Stimulated activated CD8-positive, alpha-beta memory T cell treated with anti-CD3 and anti-CD28 coated beads, Interleukin-4, amount 100 ng/mL, for 48 hours (primary cell): ENCODE results near the gene PLCZ1.
"Not testable (repeated sequence)": the region's sequence is repeated elsewhere in the genome, so short reads cannot be mapped to it uniquely, and the experiment has no call there.

ENCODE experiments used
- DNase-seq: peaks from one replicate; pipeline ENCODE4 v3.0.0-alpha.2; 2020

PLCZ1 gene

GRCh38 chr12:18703321-18703720, 34.5 kb downstream of the PLCZ1 start:
- DNase-seq = no peak

GRCh38 chr12:18700271-18700670, 37.5 kb downstream of the PLCZ1 start:
- no peak for DNase-seq

- no peak for DNase-seq
Measured at GRCh38 chr12:18696971-18697602, 40.7 kb downstream of the PLCZ1 start.

DNA sequence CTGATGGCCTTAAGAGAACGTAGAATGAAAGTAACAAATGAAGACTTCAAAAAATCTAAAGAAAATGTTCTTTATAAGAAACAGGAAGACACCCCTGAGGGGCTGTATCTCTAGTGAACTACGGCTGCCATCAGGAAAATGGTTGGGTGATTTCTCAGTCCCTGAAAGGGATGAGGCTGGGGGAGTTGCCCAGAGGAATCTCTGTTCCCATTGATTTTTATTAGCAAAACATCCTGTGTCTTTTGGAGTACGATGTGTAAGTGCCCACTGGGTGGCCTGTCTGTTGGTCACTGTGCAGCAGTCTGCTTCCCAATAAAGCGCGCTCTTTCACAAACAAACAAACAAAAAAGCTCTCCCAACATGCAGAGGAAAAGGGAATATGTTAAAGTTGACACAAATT, 43.8 kb downstream of the PLCZ1 start:
- not testable (repeated sequence) for DNase-seq

GRCh38 chr12:18690653-18691052, 47.2 kb downstream of the PLCZ1 start:
- no peak for DNase-seq

DNA sequence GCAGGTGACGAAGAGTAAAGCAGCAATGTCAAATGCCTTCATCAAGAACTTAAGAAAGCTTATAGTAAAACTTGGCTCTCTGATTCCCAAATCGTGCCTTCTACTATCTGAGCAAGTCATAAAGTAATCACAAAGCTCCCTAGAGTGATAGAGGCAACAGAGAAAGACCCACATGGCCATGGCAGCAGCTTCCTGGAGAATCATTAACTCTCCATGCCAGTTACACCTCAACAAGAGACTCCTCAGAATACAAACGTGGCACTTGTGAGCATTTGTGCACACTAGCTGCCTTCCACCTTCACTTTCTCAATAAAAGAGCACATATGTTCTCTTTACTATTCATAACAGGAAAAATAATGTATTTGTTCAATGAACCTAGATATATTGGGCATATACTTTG, 48.0 kb downstream of the PLCZ1 start:
- DNase-seq = no peak

DNA sequence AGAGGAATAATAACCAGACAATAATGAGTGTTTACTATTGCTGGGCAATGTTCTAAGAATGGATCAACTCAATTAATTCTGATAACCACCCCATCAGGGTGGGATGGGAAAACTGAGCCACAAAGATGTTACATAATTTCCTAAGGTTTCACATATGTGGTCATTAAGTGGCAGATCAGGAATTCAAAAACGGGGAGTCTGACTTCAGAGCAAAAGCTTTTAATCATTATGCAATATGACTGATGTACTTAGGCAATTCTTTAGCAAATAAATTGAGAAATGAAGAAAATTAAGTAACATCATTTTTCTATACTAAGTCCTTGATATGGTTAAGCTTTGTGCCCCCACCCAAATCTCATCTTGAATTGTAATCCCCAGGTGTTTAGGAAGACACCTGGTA, 53.4 kb downstream of the PLCZ1 start:
- DNase-seq = no peak

GRCh38 chr12:18683327-18684013, 54.3 kb downstream of the PLCZ1 start:
- DNase-seq = no peak

GRCh38 chr12:18681818-18682217, 56.0 kb downstream of the PLCZ1 start:
- DNase-seq = no peak

DNA sequence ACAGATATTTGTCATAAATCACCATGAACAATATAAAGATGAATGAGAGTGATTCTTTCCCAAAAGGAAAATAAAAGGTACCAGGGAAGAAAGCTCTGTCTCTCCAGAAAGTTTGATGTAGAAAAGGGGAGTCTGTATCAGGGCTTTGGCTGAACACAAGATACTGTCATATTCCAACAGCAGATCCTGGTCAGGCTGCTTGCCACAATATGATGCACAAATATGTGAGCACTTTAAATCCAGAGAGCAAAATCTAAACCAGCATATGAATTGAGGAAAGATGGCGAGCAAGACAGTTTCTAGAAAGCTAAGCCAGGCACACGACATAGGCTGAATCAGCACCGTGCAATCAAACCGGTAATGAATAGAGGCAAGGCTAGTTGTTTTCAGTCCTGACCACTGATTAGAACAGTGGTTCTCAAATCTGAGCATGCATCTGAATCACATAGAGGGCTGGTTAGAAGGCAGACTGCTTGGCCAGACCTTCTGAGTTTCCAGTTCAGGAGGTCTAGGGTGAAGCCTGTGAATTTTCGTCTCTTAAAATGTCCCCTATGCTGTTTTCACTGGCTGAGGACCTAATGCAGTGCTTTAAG, 60.7 kb downstream of the PLCZ1 start:
- DNase-seq = no peak

- DNase-seq = no peak
Measured at GRCh38 chr12:18676141-18676540, 61.7 kb downstream of the PLCZ1 start.

DNA sequence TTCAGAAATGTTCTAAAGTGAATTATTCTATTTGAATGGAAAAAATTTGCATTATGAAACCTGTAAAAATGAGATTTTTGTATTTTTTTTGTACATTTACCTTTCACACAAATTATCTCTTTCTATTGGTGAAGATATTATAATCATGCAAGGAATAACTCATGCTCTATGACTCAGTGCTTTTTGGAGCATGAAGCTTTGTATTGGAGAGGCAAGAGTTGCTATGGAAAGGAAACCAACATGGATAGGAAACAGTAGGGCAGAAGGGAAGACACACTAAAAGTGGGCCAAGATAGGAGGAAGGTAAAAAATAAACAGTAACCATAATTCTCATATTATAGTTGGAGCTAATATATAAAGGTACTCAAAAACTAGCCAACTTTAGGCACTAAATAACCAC, 79.0 kb downstream of the PLCZ1 start:
- DNase-seq = no peak

DNA sequence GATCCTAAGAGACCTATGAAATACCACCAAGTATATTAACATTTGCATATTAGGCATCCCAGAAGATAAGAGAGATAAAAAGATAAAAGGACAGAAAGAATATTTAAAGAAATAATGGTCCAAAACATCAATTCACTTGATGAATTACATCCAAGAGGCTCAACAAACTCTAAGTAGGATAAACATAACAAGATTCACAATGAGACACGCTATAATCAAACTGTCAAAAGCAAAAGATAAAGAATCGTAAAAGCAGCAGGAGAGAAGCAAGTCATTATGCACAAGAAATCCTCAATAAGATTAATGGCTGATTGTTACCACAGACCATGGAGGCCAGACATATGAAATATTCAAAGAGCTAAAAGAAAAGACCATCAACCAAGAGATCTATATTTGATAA, 79.6 kb downstream of the PLCZ1 start:
- no peak for DNase-seq

- DNase-seq = no peak
Measured at GRCh38 chr12:18655351-18655750, 82.5 kb downstream of the PLCZ1 start.

DNA sequence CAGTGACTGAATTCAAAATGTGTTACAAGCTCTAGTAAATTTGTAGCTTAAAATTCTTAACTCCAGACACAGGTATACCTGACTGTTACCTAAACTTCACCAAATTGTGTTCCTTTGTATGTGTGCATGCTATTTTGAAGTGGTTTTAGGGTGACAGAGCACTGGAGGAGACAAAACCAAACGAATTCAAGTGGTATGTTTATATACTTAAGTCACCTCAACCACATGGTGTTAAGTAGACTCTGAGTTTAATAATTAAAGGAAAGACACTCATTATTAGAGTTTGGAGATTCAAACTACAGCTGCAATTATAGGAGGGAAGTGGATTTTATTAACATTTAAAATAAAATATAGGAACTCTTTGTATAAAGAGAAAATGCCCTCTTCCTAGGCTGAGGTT, 84.3 kb downstream of the PLCZ1 start:
- no peak for DNase-seq

DNA sequence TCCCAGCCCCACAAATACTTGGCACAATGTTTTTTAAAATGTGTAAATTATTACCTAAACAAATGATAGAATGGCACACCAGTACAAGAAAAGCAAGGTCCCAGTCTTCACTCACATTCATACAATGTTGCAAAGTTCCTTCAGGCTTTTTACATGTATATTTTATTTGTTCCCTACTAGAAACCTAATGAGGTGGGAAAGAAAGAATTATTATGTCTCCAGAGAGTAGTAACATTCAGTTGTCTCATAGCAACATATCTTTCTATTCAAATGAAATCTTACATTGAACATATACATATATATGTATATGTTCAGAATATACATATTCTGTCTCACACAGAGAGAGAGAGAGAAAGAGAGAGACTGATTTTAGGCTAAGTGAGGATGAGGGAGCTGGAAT, 85.2 kb downstream of the PLCZ1 start:
- no peak for DNase-seq

DNA sequence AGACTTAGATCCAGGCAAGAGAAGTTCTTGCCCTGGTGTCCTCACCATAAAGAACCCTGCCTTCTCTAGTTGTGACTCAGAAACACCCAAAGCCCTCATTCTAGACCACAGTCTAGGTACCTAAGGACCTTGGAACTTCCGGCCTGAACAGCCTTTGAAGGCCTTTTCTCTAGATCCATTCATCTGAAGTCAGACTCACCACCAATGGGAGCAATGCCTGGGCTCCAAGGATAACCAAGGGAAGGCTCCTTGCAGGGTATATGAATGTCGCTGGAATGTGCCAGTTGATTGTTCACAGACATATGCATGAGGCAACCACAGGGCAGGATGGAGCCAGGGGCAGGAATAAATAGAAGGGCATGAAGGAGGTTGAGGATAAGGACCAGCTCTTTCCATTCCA, 86.3 kb downstream of the PLCZ1 start:
- no peak for DNase-seq

GRCh38 chr12:18646286-18646890, 91.4 kb downstream of the PLCZ1 start:
- no peak for DNase-seq

- DNase-seq = no peak
Measured at GRCh38 chr12:18644564-18644963, 93.2 kb downstream of the PLCZ1 start.

GRCh38 chr12:18643681-18644080, 94.1 kb downstream of the PLCZ1 start:
- DNase-seq = no peak

GRCh38 chr12:18640321-18640955, 97.4 kb downstream of the PLCZ1 start:
- no peak for DNase-seq

DNA sequence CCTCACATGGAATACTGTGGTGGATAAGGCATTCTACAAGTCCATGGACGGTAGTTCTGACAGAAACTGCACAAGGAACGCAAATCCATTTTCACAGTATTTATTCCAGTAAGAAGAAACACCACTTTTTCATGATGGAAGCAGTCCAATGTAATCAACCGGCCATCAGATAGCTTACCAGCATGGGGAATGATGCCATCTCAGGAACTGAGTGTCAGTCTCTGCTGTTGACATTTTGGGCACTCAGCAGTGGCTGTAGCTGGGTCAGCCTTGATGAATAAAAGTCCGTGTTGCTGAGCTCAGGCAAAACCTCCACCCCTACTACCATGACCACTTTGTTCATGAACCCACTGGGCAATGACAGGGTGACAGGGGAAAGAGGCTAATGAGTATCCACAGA, 103.4 kb downstream of the PLCZ1 start:
- no peak for DNase-seq
